ENCODE measurements around the gene C12orf57.

C12orf57 gene

GRCh38 chr12:6950811-6951540 lies 7.2 kb downstream of the C12orf57 start, which contains the start of gene PTPN6:
Gene PTPN6 (plus strand): TSS chr12:6951356. CDS start chr12:6951513, 157 bp downstream.
- H3K4me3 ChIP-seq (replicated peaks; ENCODE audit: insufficient read depth, low read length) = peak within 1 kb of the TSS; percentile 80
- peak within 1 kb of the TSS; percentile 99 for H3K27ac ChIP-seq (replicated peaks)
- no peak for TF ChIP-seq CTCF (IDR thresholded peaks at IDR 0.05; ENCODE audit: insufficient read depth, low read length)
- TF ChIP-seq POLR2AphosphoS5 (IDR thresholded peaks at IDR 0.05; ENCODE audit: low read depth) = peak; percentile 88; the same call in 1 of the 2 replicates
- TF ChIP-seq REST (IDR thresholded peaks at IDR 0.05; ENCODE audit: insufficient replicate concordance, low read depth) = peak; percentile 66
- no peak for TF ChIP-seq GABPA (IDR thresholded peaks at IDR 0.05; ENCODE audit: low read depth)
- peak; percentile 89 for TF ChIP-seq SPI1 (IDR thresholded peaks at IDR 0.05; ENCODE audit: borderline replicate concordance, low read depth)
- H3K27me3 ChIP-seq (ENCODE audit: insufficient read depth, poor library complexity, severe bottlenecking) = no peaks in the 10 kb centered on the region
- DNase-seq (ENCODE audit: low read depth in 1 of 2, low spot score in 1 of 2) = peak; percentile 94 to 96

- H3K27me3 ChIP-seq (ENCODE audit: insufficient read depth, poor library complexity, severe bottlenecking) = no peaks in the 10 kb centered on the region
- TF ChIP-seq SPI1 (IDR thresholded peaks at IDR 0.05; ENCODE audit: borderline replicate concordance, low read depth) (no peak), REST (IDR thresholded peaks at IDR 0.05; ENCODE audit: insufficient replicate concordance, low read depth) (no peak), POLR2AphosphoS5 (IDR thresholded peaks at IDR 0.05; ENCODE audit: low read depth) (peak; percentile 3; the same call in 1 of the 2 replicates), GABPA (IDR thresholded peaks at IDR 0.05; ENCODE audit: low read depth) (no peak), CTCF (IDR thresholded peaks at IDR 0.05; ENCODE audit: insufficient read depth, low read length) (no peak)
- DNase-seq (ENCODE audit: low read depth in 1 of 2, low spot score in 1 of 2) = no peak
- peak overlapping the region; percentile 80 for H3K4me3 ChIP-seq (replicated peaks; ENCODE audit: insufficient read depth, low read length)
- H3K27ac ChIP-seq (replicated peaks) = peak overlapping the region; percentile 99
Measured at GRCh38 chr12:6951551-6952120, 7.8 kb downstream of the C12orf57 start.

GRCh38 chr12:6952121-6952862 lies 8.5 kb downstream of the C12orf57 start:
- Histone ChIP-seq H3K4me3 (replicated peaks; ENCODE audit: insufficient read depth, low read length) (peak overlapping the region; percentile 80), H3K27ac (replicated peaks) (peak overlapping the region; percentile 99), H3K27me3 (ENCODE audit: insufficient read depth, poor library complexity, severe bottlenecking) (no peaks in the 10 kb centered on the region)
- no peak for DNase-seq (ENCODE audit: low read depth in 1 of 2, low spot score in 1 of 2)
- TF ChIP-seq POLR2AphosphoS5 (IDR thresholded peaks at IDR 0.05; ENCODE audit: low read depth) = peak; percentile 4; the same call in 1 of the 2 replicates
- no peak for TF ChIP-seq CTCF (IDR thresholded peaks at IDR 0.05; ENCODE audit: insufficient read depth, low read length)
- no peak for TF ChIP-seq GABPA (IDR thresholded peaks at IDR 0.05; ENCODE audit: low read depth)
